ENCODE data around the gene CHCHD1. TPM values are rescaled to one million over a fixed set of nuclear protein-coding genes. Genes with fewer than 3 reads are reported as not detected.

Gene CHCHD1
- total RNA-seq, 1 experiment from 2014 or later = 36.6 TPM

DNA sequence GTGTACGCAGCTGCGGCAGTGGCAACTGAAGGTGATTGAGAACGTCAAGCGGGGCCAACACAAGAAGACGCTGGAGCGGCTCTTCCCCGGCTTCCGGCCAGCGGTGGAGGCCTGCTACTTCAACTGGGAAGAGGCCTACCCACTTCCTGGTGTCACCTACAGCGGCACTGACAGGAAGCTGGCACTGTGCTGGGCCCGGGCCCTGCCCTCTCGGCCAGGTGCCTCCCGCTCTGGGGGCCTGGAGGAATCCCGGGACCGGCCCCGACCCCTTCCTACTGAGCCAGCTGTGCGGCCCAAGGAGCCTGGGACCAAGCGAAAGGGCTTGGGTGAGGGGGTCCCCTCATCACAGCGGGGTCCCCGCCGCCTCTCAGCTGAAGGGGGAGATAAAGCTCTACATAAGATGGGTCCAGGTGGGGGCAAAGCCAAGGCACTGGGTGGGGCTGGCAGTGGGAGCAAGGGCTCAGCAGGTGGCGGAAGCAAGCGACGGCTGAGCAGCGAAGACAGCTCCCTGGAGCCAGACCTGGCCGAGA, 10.1 kb downstream of the CHCHD1 start:
- ATAC-seq (no peak), DNase-seq (ENCODE audit: low read depth, low spot score) (no peak)
- RAD21 ChIA-PET (ENCODE audit: low non-redundant PET in 1 of 2, low total read pairs in 2 of 2, uncharacterized antibody in 2 of 2, unreplicated experiment in 2 of 2) = no interaction called here
- Histone ChIP-seq H4K20me1 (ENCODE audit: insufficient read depth) (no peaks in the 10 kb centered on the region), H3K9me3 (ENCODE audit: control insufficient read depth in 1 of 2, insufficient read depth in 1 of 2, low read depth in 1 of 2, low read length in 2 of 2) (no peaks in the 10 kb centered on the region), H3K4me1 (ENCODE audit: control insufficient read depth in 1 of 2, insufficient read depth in 2 of 2, low read length in 2 of 2) (no peaks in the 10 kb centered on the region), H3K36me3 (ENCODE audit: control insufficient read depth in 1 of 2, insufficient read depth in 2 of 2, low read length in 2 of 2) (peaks cover 14 to 26% of the 10 kb centered on the region in 2 experiments), H3K4me3 (replicated peaks in 1 of 2; ENCODE audit: low read depth in 1 of 2, low read length in 2 of 2) (no peak overlapping the region), H3K27ac (ENCODE audit: low read depth, low read length) (no peak overlapping the region), H3K4me2 (ENCODE audit: low read length) (no peak overlapping the region), H3K27me3 (ENCODE audit: insufficient read depth, low read length) (no peaks in the 10 kb centered on the region), H2AFZ (ENCODE audit: low read depth, low read length, poor library complexity, severe bottlenecking) (no peak overlapping the region), H3K9me2 (ENCODE audit: insufficient read depth) (no peaks in the 10 kb centered on the region), H3K9ac (ENCODE audit: low read length) (no peak overlapping the region), H3K79me2 (ENCODE audit: insufficient read depth, low read length) (peaks cover 4% of the 10 kb centered on the region)
- CTCF ChIA-PET = no interaction called here
- POLR2A ChIA-PET = no interaction called here
- BruUV-seq (replicated peaks) = no TSS peak
- TF ChIP-seq, protein P1, sequence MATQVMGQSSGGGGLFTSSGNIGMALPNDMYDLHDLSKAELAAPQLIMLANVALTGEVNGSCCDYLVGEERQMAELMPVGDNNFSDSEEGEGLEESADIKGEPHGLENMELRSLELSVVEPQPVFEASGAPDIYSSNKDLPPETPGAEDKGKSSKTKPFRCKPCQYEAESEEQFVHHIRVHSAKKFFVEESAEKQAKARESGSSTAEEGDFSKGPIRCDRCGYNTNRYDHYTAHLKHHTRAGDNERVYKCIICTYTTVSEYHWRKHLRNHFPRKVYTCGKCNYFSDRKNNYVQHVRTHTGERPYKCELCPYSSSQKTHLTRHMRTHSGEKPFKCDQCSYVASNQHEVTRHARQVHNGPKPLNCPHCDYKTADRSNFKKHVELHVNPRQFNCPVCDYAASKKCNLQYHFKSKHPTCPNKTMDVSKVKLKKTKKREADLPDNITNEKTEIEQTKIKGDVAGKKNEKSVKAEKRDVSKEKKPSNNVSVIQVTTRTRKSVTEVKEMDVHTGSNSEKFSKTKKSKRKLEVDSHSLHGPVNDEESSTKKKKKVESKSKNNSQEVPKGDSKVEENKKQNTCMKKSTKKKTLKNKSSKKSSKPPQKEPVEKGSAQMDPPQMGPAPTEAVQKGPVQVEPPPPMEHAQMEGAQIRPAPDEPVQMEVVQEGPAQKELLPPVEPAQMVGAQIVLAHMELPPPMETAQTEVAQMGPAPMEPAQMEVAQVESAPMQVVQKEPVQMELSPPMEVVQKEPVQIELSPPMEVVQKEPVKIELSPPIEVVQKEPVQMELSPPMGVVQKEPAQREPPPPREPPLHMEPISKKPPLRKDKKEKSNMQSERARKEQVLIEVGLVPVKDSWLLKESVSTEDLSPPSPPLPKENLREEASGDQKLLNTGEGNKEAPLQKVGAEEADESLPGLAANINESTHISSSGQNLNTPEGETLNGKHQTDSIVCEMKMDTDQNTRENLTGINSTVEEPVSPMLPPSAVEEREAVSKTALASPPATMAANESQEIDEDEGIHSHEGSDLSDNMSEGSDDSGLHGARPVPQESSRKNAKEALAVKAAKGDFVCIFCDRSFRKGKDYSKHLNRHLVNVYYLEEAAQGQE (IDR thresholded peaks at IDR 0.05; ENCODE audit: low read depth) = no peak
- no peak for TF ChIP-seq SP1 (IDR thresholded peaks at IDR 0.05; ENCODE audit: low read depth)
- no peak for TF ChIP-seq SRF (IDR thresholded peaks at IDR 0.05; ENCODE audit: low read depth)
- TF ChIP-seq ATF3 (IDR thresholded peaks at IDR 0.05) = no peak
- TF ChIP-seq CTCF (IDR thresholded peaks at IDR 0.05 in 2 of 3, conservative IDR thresholded peaks at IDR 0.05 in 1 of 3; ENCODE audit: borderline replicate concordance in 1 of 3, insufficient read depth in 1 of 3, low read depth in 2 of 3, low read length in 2 of 3) = no peak
- TF ChIP-seq EGR1 (IDR thresholded peaks at IDR 0.05; ENCODE audit: low read depth) = no peak
- TF ChIP-seq TCF7L2 (IDR thresholded peaks at IDR 0.05; ENCODE audit: borderline replicate concordance, extremely low read depth, insufficient read depth, insufficient read length) = no peak
- TF ChIP-seq, protein P2, sequence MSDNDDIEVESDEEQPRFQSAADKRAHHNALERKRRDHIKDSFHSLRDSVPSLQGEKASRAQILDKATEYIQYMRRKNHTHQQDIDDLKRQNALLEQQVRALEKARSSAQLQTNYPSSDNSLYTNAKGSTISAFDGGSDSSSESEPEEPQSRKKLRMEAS (IDR thresholded peaks at IDR 0.05) = no peak
- TF ChIP-seq SIN3A (IDR thresholded peaks at IDR 0.05; ENCODE audit: low read depth) = no peak
- TF ChIP-seq EZH2phosphoT487 (IDR thresholded peaks at IDR 0.05; ENCODE audit: borderline replicate concordance) = no peak
- TF ChIP-seq RAD21 (IDR thresholded peaks at IDR 0.05; ENCODE audit: low read depth) = no peak
- TF ChIP-seq JUND (IDR thresholded peaks at IDR 0.05) = no peak
- TF ChIP-seq ZFX (IDR thresholded peaks at IDR 0.05) = no peak
- TF ChIP-seq EZH2 (IDR thresholded peaks at IDR 0.05) = no peak
- no peak for TF ChIP-seq ELF1 (IDR thresholded peaks at IDR 0.05; ENCODE audit: borderline replicate concordance, low read depth)
- TF ChIP-seq YY1 (IDR thresholded peaks at IDR 0.05; ENCODE audit: extremely low read depth, insufficient replicate concordance, low read depth, low read length) = no peak
- TF ChIP-seq ZNF274 (IDR thresholded peaks at IDR 0.05; ENCODE audit: low read depth, low read length) = no peak
- TF ChIP-seq CEBPB (IDR thresholded peaks at IDR 0.05; ENCODE audit: low read depth) = no peak
- intact Hi-C loops (cut with micrococcal nuclease) = no loop called here
